Neural cell (in vitro differentiated cells): ENCODE data around the gene TAF8. TPM values are rescaled to one million over a fixed set of nuclear protein-coding genes. Genes with fewer than 3 reads are reported as not detected.

Experiments
- H2AFZ ChIP-seq: fragments of 200-600, 300-800 bp; sonication (generic), shearing (Covaris generic); 2 replicates; pipeline ENCODE4 v1.6.0; 2014; ENCODE audit warnings: low read depth, mild to moderate bottlenecking, antibody characterized with exemption, low read length, moderate library complexity
- H3F3A ChIP-seq: fragments of 200-600 bp; shearing (Covaris generic); 2 replicates; pipeline ENCODE4 v1.6.1; 2016; ENCODE audit warnings: mild to moderate bottlenecking, moderate library complexity, mixed read lengths, antibody characterized with exemption, low read length; ENCODE audit not compliant: insufficient read depth, poor library complexity, severe bottlenecking
- H3K27ac ChIP-seq: fragments of 200-600, 300-800 bp; sonication (generic), shearing (Covaris generic); 2 replicates; pipeline ENCODE4 v1.5.1; 2014; ENCODE audit warnings: mild to moderate bottlenecking, low read length, moderate library complexity
- H3K27me3 ChIP-seq: fragments of 300-800, 200-600 bp; sonication (generic), shearing (Covaris generic); 2 replicates; pipeline ENCODE4 v1.6.0; 2014; ENCODE audit warnings: mild to moderate bottlenecking, low read depth, low read length, moderate library complexity; ENCODE audit not compliant: insufficient read depth
- H3K36me3 ChIP-seq: fragments of 300-800, 200-600 bp; sonication (generic), shearing (Covaris generic); 2 replicates; pipeline ENCODE4 v1.5.1; 2014; ENCODE audit warnings: mild to moderate bottlenecking, antibody characterized with exemption, low read length, moderate library complexity; ENCODE audit not compliant: insufficient read depth
- H3K4me2 ChIP-seq: fragments of 300-800, 200-600 bp; sonication (generic), shearing (Covaris generic); 2 replicates; pipeline ENCODE4 v1.6.0; 2014; ENCODE audit warnings: mild to moderate bottlenecking, low read length
- H3K4me3 ChIP-seq: fragments of 300-800, 200-600 bp; sonication (generic), shearing (Covaris generic); 2 replicates; pipeline ENCODE4 v1.5.1; 2014; ENCODE audit warnings: mild to moderate bottlenecking, low read length, moderate library complexity
- H3K79me2 ChIP-seq: fragments of 200-600 bp; shearing (Covaris generic); replicated peaks from 2 replicates; pipeline ENCODE4 v1.6.0; 2014; ENCODE audit warnings: mild to moderate bottlenecking, low read length, moderate library complexity; ENCODE audit not compliant: insufficient read depth
- H3K9ac ChIP-seq: fragments of 300-800, 200-600 bp; sonication (generic), shearing (Covaris generic); 2 replicates; pipeline ENCODE4 v1.6.1; 2016; ENCODE audit warnings: mild to moderate bottlenecking, low read length, mixed read lengths
- H3K9me2 ChIP-seq: fragments of 200-600 bp; shearing (Covaris generic); 2 replicates; pipeline ENCODE4 v1.6.1; 2016; ENCODE audit warnings: mild to moderate bottlenecking, low read length, mixed read lengths; ENCODE audit not compliant: insufficient read depth
- H3K9me3 ChIP-seq: fragments of 200-600, 300-800 bp; sonication (generic), shearing (Covaris generic); 2 replicates; pipeline ENCODE4 v1.6.1; 2016; ENCODE audit warnings: mild to moderate bottlenecking, mixed run types, low read length, moderate library complexity, mixed read lengths
- H4K20me1 ChIP-seq: fragments of 200-600 bp; shearing (Covaris generic); 2 replicates; pipeline ENCODE4 v1.6.1; 2016; ENCODE audit warnings: mild to moderate bottlenecking, mixed run types; ENCODE audit not compliant: insufficient read depth
- EP300 ChIP-seq: fragments of 450-650 bp; conservative IDR thresholded peaks from 2 replicates; pipeline ENCODE4 v1.6.1; 2014; ENCODE audit warnings: antibody characterized with exemption, mild to moderate bottlenecking, moderate library complexity; ENCODE audit not compliant: poor library complexity, severe bottlenecking
- EZH2 ChIP-seq: fragments of 200-600, 300-800 bp; shearing (Covaris generic), sonication (generic); IDR thresholded peaks from 2 replicates; pipeline ENCODE4 v1.6.1; 2014; ENCODE audit warnings: antibody characterized with exemption, low read length, borderline replicate concordance, mild to moderate bottlenecking; ENCODE audit not compliant: insufficient read depth, poor library complexity, severe bottlenecking
- MXI1 ChIP-seq: fragments of 450-650 bp; conservative IDR thresholded peaks from 2 replicates; pipeline ENCODE4 v1.6.1; 2014; ENCODE audit warnings: antibody characterized with exemption, mild to moderate bottlenecking; ENCODE audit not compliant: poor library complexity, severe bottlenecking
- POLR2AphosphoS5 ChIP-seq: IDR thresholded peaks from 2 replicates; pipeline ENCODE4 v1.6.1; 2012
- RAD21 ChIP-seq: fragments of 450-650 bp; conservative IDR thresholded peaks from 2 replicates; pipeline ENCODE4 v1.6.1; 2014; ENCODE audit warnings: antibody characterized with exemption, mild to moderate bottlenecking, moderate library complexity
- SMC3 ChIP-seq: fragments of 450-650 bp; conservative IDR thresholded peaks from 2 replicates; pipeline ENCODE4 v1.6.1; 2014; ENCODE audit warnings: antibody characterized with exemption, mild to moderate bottlenecking, moderate library complexity; ENCODE audit not compliant: poor library complexity
- TAF1 ChIP-seq: IDR thresholded peaks from 2 replicates; pipeline ENCODE4 v1.6.1; 2012; ENCODE audit warnings: low read depth
- polyA plus RNA-seq: library from polyadenylated mRNA; depleted of rRNA; stranded (reverse); fragments of >200 nt; gene quantifications from 2 replicates; pipeline ENCODE4 v1.2.3, GENCODE V29; 2014
- TF ChIP-seq, protein P1 (sequence below): fragments of 450-650 bp; IDR thresholded peaks from 2 replicates; pipeline ENCODE4 v1.5.1; 2014; ENCODE audit warnings: antibody characterized with exemption, mild to moderate bottlenecking, moderate library complexity; ENCODE audit not compliant: poor library complexity, severe bottlenecking
- TF ChIP-seq, protein P2 (sequence below): IDR thresholded peaks from 2 replicates; pipeline ENCODE4 v1.6.1; 2012; ENCODE audit warnings: borderline replicate concordance

TAF8 gene
- polyA plus RNA-seq, 1 donor from 2014 or later, result 5.1 TPM

DNA sequence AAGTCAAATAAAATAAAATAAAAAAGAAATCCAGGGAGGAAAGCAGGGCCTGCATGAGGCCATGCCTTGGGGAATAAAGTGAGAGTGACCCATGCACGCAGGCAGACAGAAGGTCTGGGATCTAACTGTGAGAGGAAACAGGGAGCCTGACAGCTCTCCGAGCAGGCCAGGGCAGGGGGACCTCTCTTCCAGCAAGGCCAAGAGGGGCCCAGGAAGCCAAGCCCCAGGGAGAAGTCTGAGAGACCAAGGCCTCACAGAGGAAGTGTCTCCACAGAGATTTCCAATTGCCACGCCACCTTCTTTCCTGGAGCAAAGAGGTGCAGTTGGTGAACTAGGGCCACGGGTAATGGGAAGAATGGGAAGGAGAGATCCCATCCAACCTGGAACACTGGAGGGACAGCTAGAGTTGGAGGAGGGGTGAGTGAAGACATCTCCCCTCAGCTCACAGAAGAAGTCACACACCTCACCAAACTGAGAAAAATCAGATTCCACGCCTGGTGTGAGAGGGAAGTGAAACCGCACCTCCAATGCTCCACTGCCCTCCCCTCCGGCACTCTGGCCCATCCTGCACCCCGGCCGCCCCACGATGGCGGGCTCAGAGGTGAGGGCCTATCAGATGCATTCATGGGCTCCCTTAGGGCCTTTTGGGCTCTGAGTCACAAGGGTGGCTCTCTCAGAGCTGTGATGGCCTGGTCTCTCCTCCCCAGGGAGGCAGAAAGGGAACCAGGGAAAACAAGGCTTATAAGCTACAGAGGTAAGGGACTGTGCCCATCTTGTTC is 25.1 kb upstream of the TAF8 start:
- H3K4me2 ChIP-seq, result no peak overlapping the region
- no peak overlapping the region for H3K4me3 ChIP-seq
- H3K27me3 ChIP-seq, result no peaks in the 10 kb centered on the region
- no peak overlapping the region for H3K9ac ChIP-seq
- no peaks in the 10 kb centered on the region for H3K36me3 ChIP-seq
- H4K20me1 ChIP-seq, result no peaks in the 10 kb centered on the region
- no peaks in the 10 kb centered on the region for H3F3A ChIP-seq
- no peaks in the 10 kb centered on the region for H3K79me2 ChIP-seq
- no peak overlapping the region for H2AFZ ChIP-seq
- TF ChIP-seq MXI1 (no peak), POLR2AphosphoS5 (no peak), TAF1 (no peak), RAD21 (no peak), EZH2 (no peak)
- TF ChIP-seq, protein P1, sequence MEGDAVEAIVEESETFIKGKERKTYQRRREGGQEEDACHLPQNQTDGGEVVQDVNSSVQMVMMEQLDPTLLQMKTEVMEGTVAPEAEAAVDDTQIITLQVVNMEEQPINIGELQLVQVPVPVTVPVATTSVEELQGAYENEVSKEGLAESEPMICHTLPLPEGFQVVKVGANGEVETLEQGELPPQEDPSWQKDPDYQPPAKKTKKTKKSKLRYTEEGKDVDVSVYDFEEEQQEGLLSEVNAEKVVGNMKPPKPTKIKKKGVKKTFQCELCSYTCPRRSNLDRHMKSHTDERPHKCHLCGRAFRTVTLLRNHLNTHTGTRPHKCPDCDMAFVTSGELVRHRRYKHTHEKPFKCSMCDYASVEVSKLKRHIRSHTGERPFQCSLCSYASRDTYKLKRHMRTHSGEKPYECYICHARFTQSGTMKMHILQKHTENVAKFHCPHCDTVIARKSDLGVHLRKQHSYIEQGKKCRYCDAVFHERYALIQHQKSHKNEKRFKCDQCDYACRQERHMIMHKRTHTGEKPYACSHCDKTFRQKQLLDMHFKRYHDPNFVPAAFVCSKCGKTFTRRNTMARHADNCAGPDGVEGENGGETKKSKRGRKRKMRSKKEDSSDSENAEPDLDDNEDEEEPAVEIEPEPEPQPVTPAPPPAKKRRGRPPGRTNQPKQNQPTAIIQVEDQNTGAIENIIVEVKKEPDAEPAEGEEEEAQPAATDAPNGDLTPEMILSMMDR, result no peak
- H3K9me3 ChIP-seq, result no peaks in the 10 kb centered on the region
- no peak overlapping the region for H3K27ac ChIP-seq
- no peaks in the 10 kb centered on the region for H3K9me2 ChIP-seq

DNA sequence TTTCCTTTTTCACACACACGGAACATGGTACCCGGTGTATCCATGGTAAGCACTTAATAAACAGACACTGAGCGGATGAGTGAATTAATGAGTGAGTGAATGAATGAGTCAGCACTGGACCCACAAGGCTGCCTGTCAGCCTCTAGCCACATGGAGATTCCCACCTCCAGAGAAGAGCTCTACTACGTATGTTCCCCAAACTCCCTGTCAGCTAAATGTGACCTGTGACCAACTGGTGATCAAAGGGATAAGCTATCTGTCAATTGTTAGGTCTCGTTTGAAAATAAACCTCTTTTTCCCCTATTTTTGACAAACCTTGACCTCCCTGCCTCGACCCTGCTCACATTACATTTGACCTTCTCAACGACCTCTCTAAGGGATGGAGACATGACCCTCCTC is 24.5 kb upstream of the TAF8 start:
- Histone ChIP-seq H3F3A (no peaks in the 10 kb centered on the region), H3K9me2 (no peaks in the 10 kb centered on the region), H3K9me3 (no peaks in the 10 kb centered on the region), H2AFZ (no peak overlapping the region), H3K9ac (no peak overlapping the region), H3K36me3 (no peaks in the 10 kb centered on the region), H3K4me2 (no peak overlapping the region), H3K4me3 (no peak overlapping the region), H3K27ac (no peak overlapping the region), H4K20me1 (no peaks in the 10 kb centered on the region), H3K27me3 (no peaks in the 10 kb centered on the region), H3K79me2 (no peaks in the 10 kb centered on the region)
- TF ChIP-seq RAD21, result no peak
- TF ChIP-seq, protein P1, result no peak
- TF ChIP-seq MXI1, result no peak
- no peak for TF ChIP-seq TAF1
- TF ChIP-seq EP300, result no peak
- TF ChIP-seq, protein P2, sequence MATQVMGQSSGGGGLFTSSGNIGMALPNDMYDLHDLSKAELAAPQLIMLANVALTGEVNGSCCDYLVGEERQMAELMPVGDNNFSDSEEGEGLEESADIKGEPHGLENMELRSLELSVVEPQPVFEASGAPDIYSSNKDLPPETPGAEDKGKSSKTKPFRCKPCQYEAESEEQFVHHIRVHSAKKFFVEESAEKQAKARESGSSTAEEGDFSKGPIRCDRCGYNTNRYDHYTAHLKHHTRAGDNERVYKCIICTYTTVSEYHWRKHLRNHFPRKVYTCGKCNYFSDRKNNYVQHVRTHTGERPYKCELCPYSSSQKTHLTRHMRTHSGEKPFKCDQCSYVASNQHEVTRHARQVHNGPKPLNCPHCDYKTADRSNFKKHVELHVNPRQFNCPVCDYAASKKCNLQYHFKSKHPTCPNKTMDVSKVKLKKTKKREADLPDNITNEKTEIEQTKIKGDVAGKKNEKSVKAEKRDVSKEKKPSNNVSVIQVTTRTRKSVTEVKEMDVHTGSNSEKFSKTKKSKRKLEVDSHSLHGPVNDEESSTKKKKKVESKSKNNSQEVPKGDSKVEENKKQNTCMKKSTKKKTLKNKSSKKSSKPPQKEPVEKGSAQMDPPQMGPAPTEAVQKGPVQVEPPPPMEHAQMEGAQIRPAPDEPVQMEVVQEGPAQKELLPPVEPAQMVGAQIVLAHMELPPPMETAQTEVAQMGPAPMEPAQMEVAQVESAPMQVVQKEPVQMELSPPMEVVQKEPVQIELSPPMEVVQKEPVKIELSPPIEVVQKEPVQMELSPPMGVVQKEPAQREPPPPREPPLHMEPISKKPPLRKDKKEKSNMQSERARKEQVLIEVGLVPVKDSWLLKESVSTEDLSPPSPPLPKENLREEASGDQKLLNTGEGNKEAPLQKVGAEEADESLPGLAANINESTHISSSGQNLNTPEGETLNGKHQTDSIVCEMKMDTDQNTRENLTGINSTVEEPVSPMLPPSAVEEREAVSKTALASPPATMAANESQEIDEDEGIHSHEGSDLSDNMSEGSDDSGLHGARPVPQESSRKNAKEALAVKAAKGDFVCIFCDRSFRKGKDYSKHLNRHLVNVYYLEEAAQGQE, result no peak
- TF ChIP-seq SMC3, result no peak
- TF ChIP-seq POLR2AphosphoS5, result no peak
